Transverse colon (tissue), 4 donors: ENCODE data around the gene NELFE. TPM values are rescaled to one million over a fixed set of nuclear protein-coding genes. Genes with fewer than 3 reads are reported as not detected.
"Not testable (repeated sequence)": the region's sequence is repeated elsewhere in the genome, so short reads cannot be mapped to it uniquely, and the experiment has no call there.

Experiments used
- DNase-seq: peaks from one replicate; pipeline ENCODE4 v3.0.0-alpha.2; 2019
- H3K27ac ChIP-seq, 4 donors: fragments of 200-600 bp; sonication (generic); 2 replicates each; pipeline ENCODE4 v1.5.1; 2016 to 2018; ENCODE audit warnings: inconsistent platforms in 4 of 4
- H3K27me3 ChIP-seq: fragments of 200-600 bp; sonication (generic); 2 replicates; pipeline ENCODE4 v1.5.1; 2017; ENCODE audit warnings: inconsistent platforms
- H3K36me3 ChIP-seq, 4 donors: fragments of 200-600 bp; sonication (generic); 2 replicates each; pipeline ENCODE4 v1.5.1; 2017 to 2019; ENCODE audit warnings: inconsistent platforms in 4 of 4
- H3K4me1 ChIP-seq, 4 donors: fragments of 200-600 bp; sonication (generic); 2 replicates each; pipeline ENCODE4 v1.5.1; 2017 to 2020; ENCODE audit warnings: inconsistent platforms in 4 of 4
- H3K4me3 ChIP-seq, 4 donors: fragments of 200-600 bp; sonication (generic); 1 replicate in 1 of 4; 2 replicates in 3 of 4; pipeline versions ENCODE4 v1.5.1 to v1.6.1; 2017 to 2019; ENCODE audit warnings: inconsistent platforms in 4 of 4
- H3K9me3 ChIP-seq, 2 donors: fragments of 200-600 bp; sonication (generic); 2 replicates each; pipeline ENCODE4 v1.5.1; 2017 to 2019; ENCODE audit warnings: inconsistent platforms in 2 of 2
- CTCF ChIP-seq, 5 experiments: fragments of 200-600 bp in 3 of 5; fragments of 450-650 bp in 2 of 5; sonication (generic) in 3 of 5; IDR thresholded peaks; 1 replicate in 2 of 5; 2 replicates in 3 of 5; pipeline ENCODE4 v1.5.1; 2016 to 2017; ENCODE audit warnings: antibody characterized with exemption in 5 of 5, inconsistent platforms in 3 of 5, mild to moderate bottlenecking in 2 of 5, moderate library complexity in 1 of 5
- EP300 ChIP-seq: sonication (generic); formaldehyde crosslinking; IDR thresholded peaks from one replicate; pipeline ENCODE4 v1.6.1; 2017; ENCODE audit warnings: antibody characterized with exemption, low read depth
- POLR2A ChIP-seq: fragments of 450-650 bp; IDR thresholded peaks from one replicate; pipeline ENCODE4 v1.6.1; 2016; ENCODE audit warnings: antibody characterized with exemption, mild to moderate bottlenecking, moderate library complexity
- POLR2AphosphoS5 ChIP-seq, 3 donors: sonication (generic); formaldehyde crosslinking; IDR thresholded peaks; one replicate each; pipeline ENCODE4 v1.6.1; 2016; ENCODE audit warnings: antibody characterized with exemption in 3 of 3
- WGBS, 2 donors: methylation state at CpG; one replicate each; pipeline ENCODE4 v1.1.5; 2018; ENCODE audit warnings: low coverage in 1 of 2; 5-methylcytosine and 5-hydroxymethylcytosine counted together
- in situ Hi-C, 4 donors: fragments of 200-750 bp; cut with MboI; loops; one replicate each; pipeline versions ENCODE4 v1.15.0 to v1.15.1; 2017; ENCODE audit warnings: low sequenced_read_pairs in 3 of 4, low pct_ligation_motif_present in 1 of 4, low pct_unique_long_range_greater_than_20kb in 1 of 4
- intact Hi-C: fragments of 100-400 bp; cut with DNase I; formaldehyde crosslinking; loops from one replicate; pipeline ENCODE4 v1.15.1; 2023; ENCODE audit warnings: low total_unique reads
- total RNA-seq, 4 donors: library from RNA; depleted of rRNA; stranded (reverse); fragments of >200 nt; gene quantifications; one replicate each; pipeline ENCODE4 v1.1.0, GENCODE V29; 2016

NELFE gene
- total RNA-seq, 4 donors from 2014 or later, result 59.2 to 114 (median 88.0) TPM

- no peak overlapping the region for H3K4me3 ChIP-seq
- H3K36me3 ChIP-seq, result no peaks in the 10 kb centered on the region
- TF ChIP-seq POLR2AphosphoS5 (IDR thresholded peaks at IDR 0.05) (no peak), POLR2A (no peak), EP300 (no peak), CTCF (IDR thresholded peaks at IDR 0.05) (no peak)
- DNase-seq, result no peak
- intact Hi-C loops (no loop called here), in situ Hi-C loops (loop anchor here in 1 of 4 donors (10.0 kb wide), 1 partner anchor 48 kb away; the partner anchor contains the start of genes NELFE and SKIC2)
- no peak overlapping the region for H3K27ac ChIP-seq
- peaks cover 0 to 17% (median 9%) of the 10 kb centered on the region in 4 donors for H3K4me1 ChIP-seq
- H3K27me3 ChIP-seq, result no peaks in the 10 kb centered on the region
- WGBS, 2 donors, result 58 to 61% methylated on average over 5 to 7 of the region's 7 CpGs
- H3K9me3 ChIP-seq, result no peaks in the 10 kb centered on the region
Measured at GRCh38 chr6:31907158-31907813, 51.5 kb downstream of the NELFE start.

- DNase-seq, H3K27ac ChIP-seq, H3K36me3 ChIP-seq, intact Hi-C loops, H3K4me3 ChIP-seq, H3K9me3 ChIP-seq, H3K27me3 ChIP-seq: not testable (repeated sequence)
- H3K4me1 ChIP-seq, result peaks cover 0 to 17% (median 9%) of the 10 kb centered on the region in 4 donors
- in situ Hi-C loops, result loop anchor here in 1 of 4 donors (10.0 kb wide), 1 partner anchor 48 kb away; the partner anchor contains the start of genes NELFE and SKIC2
- WGBS, 2 donors, result 78% methylated on average over 8 of the region's 8 CpGs
Measured at GRCh38 chr6:31906727-31907126, 52.0 kb downstream of the NELFE start.

GRCh38 chr6:31906122-31906521 is 52.6 kb downstream of the NELFE start:
- H3K36me3 ChIP-seq, result no peaks in the 10 kb centered on the region
- no peak overlapping the region for H3K4me3 ChIP-seq
- TF ChIP-seq POLR2AphosphoS5 (IDR thresholded peaks at IDR 0.05) (no peak), POLR2A (no peak), EP300 (no peak), CTCF (IDR thresholded peaks at IDR 0.05) (no peak)
- WGBS, 2 donors, result 44 to 56% methylated on average over 3 to 4 of the region's 4 CpGs
- no peaks in the 10 kb centered on the region for H3K27me3 ChIP-seq
- intact Hi-C loops (no loop called here), in situ Hi-C loops (loop anchor here in 1 of 4 donors (10.0 kb wide), 1 partner anchor 49 kb away; the partner anchor contains the start of genes NELFE and SKIC2)
- no peak for DNase-seq
- peaks cover 0 to 17% (median 13%) of the 10 kb centered on the region in 4 donors for H3K4me1 ChIP-seq
- H3K27ac ChIP-seq, result no peak overlapping the region
- no peaks in the 10 kb centered on the region for H3K9me3 ChIP-seq

GRCh38 chr6:31905041-31905440 is 53.7 kb downstream of the NELFE start:
- peaks cover 0 to 21% (median 16%) of the 10 kb centered on the region in 4 donors for H3K4me1 ChIP-seq
- H3K27me3 ChIP-seq, result no peaks in the 10 kb centered on the region
- in situ Hi-C loops (loop anchor here in 1 of 4 donors (10.0 kb wide), 1 partner anchor 50 kb away; the partner anchor contains the start of genes NELFE and SKIC2), intact Hi-C loops (no loop called here)
- no peaks in the 10 kb centered on the region for H3K36me3 ChIP-seq
- WGBS, 2 donors, result 88% methylated on average over 1 of the region's 1 CpG; no CpG with 5 or more reads in 1 of the 2 donors
- no peak for TF ChIP-seq POLR2AphosphoS5 (IDR thresholded peaks at IDR 0.05)
- TF ChIP-seq POLR2A, result no peak
- TF ChIP-seq EP300, result no peak
- TF ChIP-seq CTCF (IDR thresholded peaks at IDR 0.05), result no peak
- no peak overlapping the region for H3K27ac ChIP-seq
- H3K4me3 ChIP-seq, result no peak overlapping the region
- no peaks in the 10 kb centered on the region for H3K9me3 ChIP-seq
- no peak for DNase-seq
